ENCODE data around the gene ADIPOR1.

The ADIPOR1 gene

GRCh38 chr1:203000217-203000944 is 42.3 kb upstream of the ADIPOR1 start:
- TF ChIP-seq POLR2AphosphoS5 (IDR thresholded peaks at IDR 0.05; ENCODE audit: low read depth, low read length): no peak
- TF ChIP-seq TAF1 (IDR thresholded peaks at IDR 0.05; ENCODE audit: borderline replicate concordance, insufficient read depth, low read length): no peak
- TF ChIP-seq REST (IDR thresholded peaks at IDR 0.05; ENCODE audit: insufficient read depth in 1 of 2, low read depth in 2 of 2, low read length in 2 of 2): no peak
- TF ChIP-seq FOXP2 (optimal IDR thresholded peaks at IDR 0.05; ENCODE audit: borderline replicate concordance, extremely low read depth, extremely low read length, insufficient read depth): no peak
- no peak for TF ChIP-seq SIN3A (IDR thresholded peaks at IDR 0.05; ENCODE audit: borderline replicate concordance, insufficient read depth, low read length)

GRCh38 chr1:202998836-202999750 is 41.0 kb upstream of the ADIPOR1 start:
- no peak for TF ChIP-seq REST (IDR thresholded peaks at IDR 0.05; ENCODE audit: insufficient read depth in 1 of 2, low read depth in 2 of 2, low read length in 2 of 2)
- TF ChIP-seq TAF1 (IDR thresholded peaks at IDR 0.05; ENCODE audit: borderline replicate concordance, insufficient read depth, low read length): no peak

- TF ChIP-seq FOXP2 (optimal IDR thresholded peaks at IDR 0.05; ENCODE audit: borderline replicate concordance, extremely low read depth, extremely low read length, insufficient read depth) (no peak), TAF1 (IDR thresholded peaks at IDR 0.05; ENCODE audit: borderline replicate concordance, insufficient read depth, low read length) (no peak), REST (IDR thresholded peaks at IDR 0.05; ENCODE audit: insufficient read depth in 1 of 2, low read depth in 2 of 2, low read length in 2 of 2) (no peak), SIN3A (IDR thresholded peaks at IDR 0.05; ENCODE audit: borderline replicate concordance, insufficient read depth, low read length) (no peak), POLR2AphosphoS5 (IDR thresholded peaks at IDR 0.05; ENCODE audit: low read depth, low read length) (no peak)
These were observed 36.6 kb upstream of the ADIPOR1 start for GRCh38 chr1:202994756-202995155.

GRCh38 chr1:202991112-202991511 is 33.0 kb upstream of the ADIPOR1 start:
- TF ChIP-seq REST (IDR thresholded peaks at IDR 0.05; ENCODE audit: insufficient read depth in 1 of 2, low read depth in 2 of 2, low read length in 2 of 2): no peak
- no peak for TF ChIP-seq POLR2AphosphoS5 (IDR thresholded peaks at IDR 0.05; ENCODE audit: low read depth, low read length)
- TF ChIP-seq TAF1 (IDR thresholded peaks at IDR 0.05; ENCODE audit: borderline replicate concordance, insufficient read depth, low read length): no peak
- no peak for TF ChIP-seq SIN3A (IDR thresholded peaks at IDR 0.05; ENCODE audit: borderline replicate concordance, insufficient read depth, low read length)
- TF ChIP-seq FOXP2 (optimal IDR thresholded peaks at IDR 0.05; ENCODE audit: borderline replicate concordance, extremely low read depth, extremely low read length, insufficient read depth): no peak

Data from PFSK-1 (cell line).